Activated naive CD4-positive, alpha-beta T cell treated with anti-CD3 and anti-CD28 coated beads, Interleukin-2, amount 50 U/mL, for 72 hours (primary cell): ENCODE results near the gene ROMO1. TPM values are rescaled to one million over a fixed set of nuclear protein-coding genes. Genes with fewer than 3 reads are reported as not detected.
"Not testable (repeated sequence)": the region's sequence is repeated elsewhere in the genome, so short reads cannot be mapped to it uniquely, and the experiment has no call there.

Source experiments
- ATAC-seq, 2 donors: fragments of 150-1000 bp; cut with Tn5 transposase; 2 replicates each; pipeline ENCODE4 v1.10.0; 2021; ENCODE audit warnings: mild to moderate bottlenecking in 2 of 2, moderate library complexity in 2 of 2
- DNase-seq, 2 donors: peaks; one replicate each; pipeline ENCODE4 v3.0.0; 2021 to 2022; ENCODE audit warnings: low spot score in 2 of 2
- H3K27ac Mint-ChIP-seq, 2 donors: one replicate each; pipeline ENCODE4 v1.8.0; 2022; ENCODE audit warnings: mild to moderate bottlenecking in 2 of 2, mixed read lengths in 2 of 2
- H3K36me3 Mint-ChIP-seq, 2 donors: one replicate each; pipeline ENCODE4 v1.8.0; 2022; ENCODE audit warnings: mixed read lengths in 2 of 2
- H3K9me3 Mint-ChIP-seq, 2 donors: one replicate each; pipeline ENCODE4 v1.8.0; 2022; ENCODE audit warnings: mixed read lengths in 2 of 2
- total RNA-seq, 2 donors: library from RNA; stranded (reverse); gene quantifications; one replicate each; pipeline ENCODE4 v1.2.3, GENCODE V29; 2022

Gene ROMO1
- total RNA-seq, 2 donors from 2014 or later, result 111 to 120 TPM

DNA sequence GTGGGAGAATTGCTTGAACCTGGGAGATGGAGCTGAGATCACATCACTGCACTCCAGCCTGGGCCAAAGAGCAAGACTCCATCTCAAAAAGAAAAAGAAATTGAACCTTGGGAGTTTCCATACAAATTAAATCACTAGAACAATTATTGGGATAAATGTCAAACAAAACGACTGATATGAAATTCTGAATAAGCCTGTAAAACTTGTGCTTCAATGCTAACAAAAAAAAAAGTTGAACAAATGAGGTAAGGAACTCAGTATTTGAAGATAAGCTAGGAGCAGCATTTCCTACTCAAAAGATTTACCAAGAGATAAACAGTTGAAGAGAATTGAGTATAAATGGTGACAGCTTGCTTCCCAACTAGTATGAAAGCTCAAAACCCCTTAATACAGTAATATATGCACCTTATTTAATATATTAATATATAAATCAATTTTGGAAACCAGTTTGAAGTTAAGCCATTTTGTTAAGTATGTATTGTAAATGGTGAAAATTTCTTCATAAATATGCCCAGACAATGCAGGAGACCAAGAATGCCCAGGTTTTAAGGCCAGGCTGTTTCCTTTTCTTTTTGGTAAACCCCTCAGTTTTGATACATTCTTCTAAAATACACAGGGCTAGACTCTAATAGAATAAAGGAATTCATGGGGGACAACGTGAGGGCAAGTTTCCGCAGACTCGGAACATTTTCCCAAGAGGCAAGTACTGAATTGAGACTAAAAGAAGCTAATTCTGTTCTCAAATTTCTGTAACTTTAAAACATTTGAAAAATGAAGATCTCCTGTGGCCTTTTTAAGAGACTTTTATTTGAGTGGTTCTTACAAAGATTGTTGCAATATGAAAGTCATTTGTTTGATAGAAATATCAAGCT, 3.9 kb downstream of the ROMO1 start:
- H3K36me3 Mint-ChIP-seq, result peaks cover 27 to 30% of the 10 kb centered on the region in 2 donors
- no peak for ATAC-seq
- no peak for DNase-seq
- H3K9me3 Mint-ChIP-seq, result no peaks in the 10 kb centered on the region
- peak overlapping the region; percentile 22 to 52 for H3K27ac Mint-ChIP-seq

DNA sequence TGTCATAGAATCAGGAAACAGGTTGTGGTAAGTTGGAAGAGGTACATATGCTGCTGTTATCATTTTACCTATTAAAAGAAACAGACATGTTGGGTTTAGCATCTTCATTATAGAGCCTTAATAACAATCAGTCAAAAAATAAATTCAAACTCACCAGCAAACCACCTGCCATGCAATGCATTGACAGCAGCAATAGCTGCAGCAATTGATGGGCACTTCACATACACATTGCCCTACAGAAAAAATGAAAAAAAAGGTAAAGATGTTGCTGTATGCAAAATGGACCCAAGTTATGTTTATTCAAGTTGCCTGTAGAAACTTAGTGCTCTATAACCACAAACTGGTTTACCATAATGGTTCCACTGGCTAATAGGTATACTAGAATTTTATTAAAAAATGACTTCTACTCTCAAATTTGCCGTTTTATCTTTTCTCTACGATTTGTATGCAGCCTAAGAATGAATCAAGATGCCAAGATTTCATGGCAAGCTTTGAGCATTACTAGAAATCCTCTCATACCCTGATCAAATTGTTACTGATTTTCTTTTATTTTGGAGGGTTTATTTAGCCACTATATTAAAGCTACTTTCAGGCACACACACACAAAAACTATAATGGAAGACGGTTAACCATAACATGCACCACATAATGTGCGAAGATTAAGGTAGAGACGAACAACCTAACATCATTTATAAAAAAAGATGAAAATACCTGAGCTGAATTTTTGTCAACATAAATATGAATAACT, 5.5 kb downstream of the ROMO1 start:
- DNase-seq (no peak), ATAC-seq (no peak)
- H3K27ac Mint-ChIP-seq, result peak overlapping the region in 1 of 2 donors; percentile 23
- peaks cover 15 to 28% of the 10 kb centered on the region in 2 donors for H3K36me3 Mint-ChIP-seq
- H3K9me3 Mint-ChIP-seq, result no peaks in the 10 kb centered on the region

DNA sequence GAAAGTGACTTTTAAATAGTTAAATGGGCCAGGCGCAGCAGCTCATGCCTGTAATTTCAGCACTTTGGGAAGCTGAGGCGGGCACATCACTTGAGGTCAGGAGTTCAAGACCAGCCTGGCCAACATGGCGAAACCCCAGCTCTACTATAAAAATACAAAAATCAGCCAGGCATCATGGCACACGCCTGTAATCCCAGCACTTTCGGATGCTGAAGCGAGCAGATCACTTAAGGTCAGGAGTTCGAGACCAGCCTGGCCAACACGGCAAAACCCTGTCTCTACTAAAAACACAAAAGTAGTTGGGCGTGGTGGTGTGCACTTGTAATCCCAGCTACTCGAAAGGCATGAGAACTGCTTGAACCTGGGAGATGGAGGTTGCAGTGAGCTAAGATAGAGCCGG, 6.7 kb downstream of the ROMO1 start:
- Mint-ChIP-seq H3K27ac (peak overlapping the region in 1 of 2 donors; percentile 44), H3K36me3 (peaks cover 3 to 31% of the 10 kb centered on the region in 2 donors)
- DNase-seq, H3K9me3 Mint-ChIP-seq, ATAC-seq: not testable (repeated sequence)

DNA sequence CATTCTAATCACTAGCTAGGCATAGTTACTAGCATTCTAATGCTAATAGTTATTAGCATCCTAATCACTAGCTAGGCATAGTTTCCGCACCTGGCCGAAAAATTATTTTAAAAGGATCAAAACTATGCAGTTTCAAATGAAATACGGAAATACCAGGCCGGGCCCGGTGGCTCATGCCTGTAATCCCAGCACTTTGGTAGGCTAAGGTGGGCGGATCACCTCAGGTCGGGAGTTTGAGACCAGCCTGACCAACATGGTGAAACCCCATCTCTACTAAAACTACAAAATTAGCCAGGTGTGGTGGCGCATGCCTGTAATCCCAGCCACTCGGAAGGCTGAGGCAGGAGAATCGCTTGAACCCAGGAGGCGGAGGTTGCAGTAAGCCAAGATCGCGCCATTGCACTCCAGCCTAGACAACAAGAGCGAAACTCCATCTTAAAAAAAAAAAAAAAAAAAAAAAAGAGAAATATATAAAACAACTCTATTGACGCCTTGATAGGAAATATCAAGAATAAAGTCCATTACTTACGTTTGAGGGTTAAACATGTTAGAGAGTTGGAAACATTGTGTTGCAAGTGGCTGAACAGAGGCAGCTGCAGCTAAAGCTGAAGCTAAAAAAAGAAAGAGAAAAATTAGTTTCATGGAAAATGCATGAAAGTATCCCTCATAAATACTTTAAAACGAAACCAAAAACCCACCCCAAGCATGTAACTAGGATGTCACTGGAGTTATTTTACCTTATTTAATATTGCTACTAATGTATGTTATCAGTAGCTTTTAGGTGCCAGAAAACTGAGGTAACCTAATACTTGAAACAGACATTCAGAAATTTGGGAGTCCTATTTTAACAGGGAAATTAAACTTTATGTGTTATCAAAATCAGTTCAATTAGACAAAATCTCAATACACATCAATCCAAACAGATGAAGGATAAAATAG, 7.7 kb downstream of the ROMO1 start:
- H3K27ac Mint-ChIP-seq, DNase-seq, H3K9me3 Mint-ChIP-seq, ATAC-seq: not testable (repeated sequence)
- H3K36me3 Mint-ChIP-seq, result peaks cover 0 to 34% of the 10 kb centered on the region in 2 donors

DNA sequence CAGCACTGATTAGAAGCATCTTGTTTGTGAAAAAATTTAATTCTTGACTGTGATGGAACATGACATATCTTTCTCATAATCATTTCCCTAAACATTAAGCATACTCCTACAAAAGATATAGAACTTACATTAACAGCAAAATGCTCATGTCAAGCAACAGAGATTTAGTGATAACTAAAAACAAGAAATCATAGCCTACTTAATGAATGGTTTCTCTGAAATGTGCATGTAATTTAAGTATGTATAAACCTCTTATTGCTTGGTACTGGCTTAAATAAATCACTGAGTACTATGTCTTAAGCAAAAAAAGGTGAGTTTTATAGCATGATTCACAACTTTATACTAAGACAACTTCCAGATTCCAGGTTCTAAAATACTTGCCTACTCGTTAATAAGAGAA, 9.3 kb downstream of the ROMO1 start:
- ATAC-seq (no peak), DNase-seq (no peak)
- Mint-ChIP-seq H3K9me3 (no peaks in the 10 kb centered on the region), H3K27ac (peak overlapping the region in 1 of 2 donors; percentile 72), H3K36me3 (peaks cover 0 to 31% of the 10 kb centered on the region in 2 donors)

DNA sequence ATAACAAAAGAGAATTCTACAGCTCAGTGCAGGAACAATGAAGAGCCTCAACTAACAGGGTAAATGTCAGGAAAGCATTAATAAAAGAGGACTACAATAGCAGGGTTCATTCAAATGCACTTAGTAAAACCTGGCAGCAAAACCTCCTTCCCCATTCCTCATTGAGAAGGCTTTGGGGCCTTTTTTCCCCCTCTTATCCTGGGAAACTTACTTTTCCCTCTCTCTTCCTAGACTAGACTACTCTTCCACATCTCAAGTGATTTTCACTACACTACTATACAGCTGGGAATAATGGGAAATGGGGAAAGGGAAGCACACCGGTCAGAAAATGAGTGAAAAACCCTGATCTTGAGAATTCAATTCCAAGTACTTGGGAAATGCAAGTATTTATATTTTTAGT, 10.1 kb downstream of the ROMO1 start:
- no peak for ATAC-seq
- H3K27ac Mint-ChIP-seq, result peak overlapping the region; percentile 54 to 72

DNA sequence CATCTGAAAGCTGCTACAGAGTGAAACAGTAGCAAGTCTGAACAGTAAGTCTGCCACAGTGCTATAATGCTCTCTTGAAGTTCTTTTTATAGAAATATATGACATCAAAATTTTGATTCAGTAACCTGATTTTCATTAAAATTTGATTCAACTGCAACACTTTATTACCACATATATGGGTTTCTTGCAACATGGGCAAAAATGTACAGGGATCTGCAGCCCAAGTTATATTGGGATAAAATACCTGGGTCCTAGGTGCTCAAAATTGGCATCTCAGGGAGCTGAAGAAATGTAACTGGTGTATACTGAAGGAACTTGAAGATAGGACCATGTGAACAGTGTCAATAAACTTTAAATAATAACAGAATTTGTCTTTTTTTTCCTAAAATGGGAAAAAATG, 10.8 kb downstream of the ROMO1 start:
- ATAC-seq (no peak), DNase-seq (no peak)
- Mint-ChIP-seq H3K9me3 (no peaks in the 10 kb centered on the region), H3K27ac (peak overlapping the region in 1 of 2 donors; percentile 68), H3K36me3 (peaks cover 0 to 29% of the 10 kb centered on the region in 2 donors)

More for the DNA sequence above, 10.1 kb downstream of the ROMO1 start:
- Mint-ChIP-seq H3K9me3 (no peaks in the 10 kb centered on the region), H3K36me3 (peaks cover 0 to 31% of the 10 kb centered on the region in 2 donors)
- no peak for DNase-seq

DNA sequence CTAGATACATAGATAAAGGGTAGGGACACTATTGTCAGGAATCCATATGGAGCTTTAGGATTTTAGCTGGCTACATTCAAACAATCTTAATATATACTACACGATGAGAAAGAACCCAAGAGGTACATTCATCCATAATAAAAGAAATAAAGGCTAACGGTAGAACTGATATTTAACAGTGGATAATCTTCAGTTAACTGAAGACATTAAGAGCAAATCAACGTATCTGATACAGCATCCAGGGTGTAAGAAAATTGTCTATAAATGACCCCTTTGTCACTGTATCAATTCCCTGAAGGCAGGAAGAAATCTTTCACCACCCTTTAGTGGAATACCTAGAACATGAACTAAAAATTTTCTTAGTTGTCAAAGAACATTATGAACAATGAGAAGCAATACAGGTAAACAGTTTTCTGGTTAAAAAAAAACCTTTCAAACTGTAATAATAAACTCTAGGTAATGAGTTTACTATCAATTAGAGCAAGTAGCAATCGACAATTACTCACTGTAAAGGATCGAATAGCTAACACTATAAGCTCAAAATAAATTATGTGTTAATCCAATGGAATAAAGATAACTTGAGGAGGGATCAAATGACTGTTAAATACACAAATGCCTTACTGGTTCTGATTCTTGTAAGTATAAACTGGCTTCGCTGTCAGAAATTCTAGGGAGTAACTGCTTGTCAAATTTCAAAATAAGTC, 11.8 kb downstream of the ROMO1 start:
- no peaks in the 10 kb centered on the region for H3K9me3 Mint-ChIP-seq
- peak overlapping the region; percentile 68 to 74 for H3K27ac Mint-ChIP-seq
- no peak for ATAC-seq
- peaks cover 0 to 27% of the 10 kb centered on the region in 2 donors for H3K36me3 Mint-ChIP-seq
- no peak for DNase-seq

DNA sequence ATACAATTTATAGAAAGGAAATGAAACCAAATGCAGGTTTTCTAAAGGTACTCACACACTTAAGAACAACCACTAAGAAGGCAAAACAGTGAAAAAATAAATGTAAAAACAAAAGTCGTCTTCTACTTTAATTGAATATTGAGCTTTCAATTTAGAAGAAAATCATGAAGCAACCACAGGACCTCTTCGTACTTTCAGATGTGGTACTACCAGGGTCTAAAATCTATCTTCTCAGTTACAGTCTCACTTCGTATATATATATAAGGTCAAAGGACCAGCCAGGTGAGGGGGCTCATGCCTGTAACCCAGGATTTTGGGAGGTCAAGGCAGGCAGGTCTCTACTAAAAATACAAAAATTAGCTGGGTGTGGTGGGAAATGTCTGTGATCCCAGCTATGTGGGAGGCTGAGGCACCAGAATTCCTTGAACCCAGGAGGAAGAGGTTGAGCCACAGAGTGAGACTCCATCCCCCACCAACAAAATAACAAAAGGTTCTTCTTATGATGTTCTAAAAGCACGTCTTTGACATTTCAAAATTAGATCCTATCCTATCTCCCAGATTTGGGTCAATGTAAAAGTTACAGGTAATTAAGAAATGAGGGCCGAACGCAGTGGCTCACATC, 12.5 kb downstream of the ROMO1 start:
- no peaks in the 10 kb centered on the region for H3K9me3 Mint-ChIP-seq
- DNase-seq (no peak), ATAC-seq (peak; percentile 65 to 70)
- peaks cover 0 to 27% of the 10 kb centered on the region in 2 donors for H3K36me3 Mint-ChIP-seq
- H3K27ac Mint-ChIP-seq, result peak overlapping the region; percentile 74 to 92

DNA sequence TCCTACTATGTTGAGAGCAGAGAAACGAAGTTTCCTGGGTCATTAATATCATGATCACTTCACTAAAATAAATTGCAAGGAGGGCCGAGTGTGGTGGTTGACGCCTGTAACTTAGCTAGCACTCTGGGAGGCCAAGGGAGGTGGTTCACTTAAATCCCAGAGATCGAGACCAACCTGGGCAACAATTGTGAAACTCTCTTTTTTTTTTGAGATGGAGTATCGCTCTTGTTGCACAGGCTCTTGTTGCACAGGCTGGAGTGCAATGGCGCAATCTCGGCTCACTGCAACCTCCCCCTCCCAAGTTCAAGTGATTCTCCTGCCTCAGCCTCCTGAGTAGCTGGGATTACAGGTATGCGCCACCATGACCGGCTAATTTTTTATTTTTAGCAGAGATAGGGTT, 13.9 kb downstream of the ROMO1 start:
- not testable (repeated sequence) for DNase-seq, H3K27ac Mint-ChIP-seq
- peaks cover 0 to 32% of the 10 kb centered on the region in 2 donors for H3K36me3 Mint-ChIP-seq

DNA sequence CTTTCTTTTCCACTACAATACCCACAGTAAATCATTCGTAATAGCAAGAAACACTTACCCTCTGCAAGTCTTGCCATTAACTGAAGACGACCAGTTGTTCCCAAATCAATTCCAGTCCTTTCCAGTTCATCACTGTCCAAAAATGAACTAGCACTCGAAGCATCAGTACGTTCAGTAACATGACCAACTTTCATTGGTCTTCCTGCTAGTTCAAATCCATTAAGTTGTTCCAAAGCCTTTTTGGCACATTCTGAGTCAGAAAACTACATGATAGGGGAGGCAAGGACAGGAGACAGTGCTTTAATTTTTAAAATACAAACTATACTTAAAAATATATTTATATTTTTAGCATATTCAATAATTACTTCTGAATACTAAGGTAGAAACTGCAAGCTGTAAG, 14.9 kb downstream of the ROMO1 start:
- H3K36me3 Mint-ChIP-seq, result peaks cover 0 to 27% of the 10 kb centered on the region in 2 donors
- no peak for DNase-seq
- no peaks in the 10 kb centered on the region for H3K9me3 Mint-ChIP-seq
- ATAC-seq, result no peak
- H3K27ac Mint-ChIP-seq, result no peak overlapping the region

More for the DNA sequence above, 13.9 kb downstream of the ROMO1 start:
- not testable (repeated sequence) for ATAC-seq, H3K9me3 Mint-ChIP-seq

DNA sequence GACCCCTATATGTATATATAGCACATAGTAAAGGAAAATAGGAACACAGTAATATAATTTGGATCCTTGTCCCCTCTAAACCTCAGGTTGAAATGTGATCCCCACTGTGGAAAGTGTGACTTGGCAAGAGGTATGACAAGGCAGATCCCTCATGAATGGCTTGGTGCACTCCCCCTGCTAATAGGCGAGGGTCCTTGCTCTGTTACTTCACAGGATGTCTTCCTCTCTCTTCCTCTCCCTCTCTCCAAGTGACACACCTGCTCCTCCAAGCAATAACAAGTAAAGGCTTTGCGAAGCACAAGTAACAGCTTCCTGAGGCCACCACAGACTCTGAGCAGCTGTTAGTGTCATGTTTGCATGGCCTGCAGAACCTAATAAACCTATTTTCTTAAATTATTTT, 16.4 kb downstream of the ROMO1 start:
- DNase-seq, result no peak
- peaks cover 0 to 27% of the 10 kb centered on the region in 2 donors for H3K36me3 Mint-ChIP-seq
- H3K27ac Mint-ChIP-seq, result peak overlapping the region in 1 of 2 donors; percentile 40
- no peaks in the 10 kb centered on the region for H3K9me3 Mint-ChIP-seq
- ATAC-seq, result peak in 1 of 2 donors; percentile 2

DNA sequence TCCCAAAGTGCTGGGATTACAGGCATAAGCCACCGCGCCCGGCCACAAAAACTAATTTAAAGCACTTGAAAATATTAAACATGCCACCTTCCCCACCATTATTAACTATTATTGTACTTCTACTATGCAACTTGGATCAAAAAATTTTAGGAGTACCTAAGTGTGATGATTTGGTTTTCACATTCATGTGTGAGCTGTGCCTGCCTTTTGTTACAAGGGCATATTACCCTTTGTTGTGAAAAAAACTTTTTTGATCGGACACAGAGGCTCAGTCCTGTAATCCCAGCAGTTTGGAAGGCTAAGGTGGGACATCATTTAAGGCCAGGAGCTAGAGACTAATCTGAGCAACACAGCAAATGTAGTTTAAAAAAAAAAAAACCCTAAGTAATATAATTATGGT, 17.1 kb downstream of the ROMO1 start:
- Mint-ChIP-seq H3K36me3 (peaks cover 0 to 27% of the 10 kb centered on the region in 2 donors), H3K9me3 (no peaks in the 10 kb centered on the region)

DNA sequence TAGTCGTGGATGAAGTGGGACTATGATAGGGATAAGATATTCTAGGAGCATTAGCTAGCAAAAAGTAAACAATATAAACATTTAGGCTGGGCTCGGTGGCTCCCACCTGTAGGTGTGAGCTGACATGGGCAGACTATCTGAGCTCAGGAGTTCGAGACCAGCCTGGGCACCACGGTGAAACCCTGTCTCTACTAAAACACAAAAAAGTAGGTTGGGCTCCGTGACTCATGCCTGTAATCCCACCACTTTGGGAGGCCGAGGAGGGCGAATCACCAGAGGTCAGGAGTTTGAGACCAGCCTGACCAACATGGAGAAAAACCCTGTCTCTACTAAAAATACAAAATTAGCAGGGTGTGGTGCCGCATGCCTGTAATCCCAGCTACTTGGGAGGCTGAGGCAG, 19.1 kb downstream of the ROMO1 start:
- DNase-seq, ATAC-seq, H3K9me3 Mint-ChIP-seq: not testable (repeated sequence)
- Mint-ChIP-seq H3K36me3 (peaks cover 6 to 35% of the 10 kb centered on the region in 2 donors), H3K27ac (peak overlapping the region in 1 of 2 donors; percentile 63)

More for the DNA sequence above, 17.1 kb downstream of the ROMO1 start:
- DNase-seq (no peak), ATAC-seq (no peak)
- no peak overlapping the region for H3K27ac Mint-ChIP-seq

DNA sequence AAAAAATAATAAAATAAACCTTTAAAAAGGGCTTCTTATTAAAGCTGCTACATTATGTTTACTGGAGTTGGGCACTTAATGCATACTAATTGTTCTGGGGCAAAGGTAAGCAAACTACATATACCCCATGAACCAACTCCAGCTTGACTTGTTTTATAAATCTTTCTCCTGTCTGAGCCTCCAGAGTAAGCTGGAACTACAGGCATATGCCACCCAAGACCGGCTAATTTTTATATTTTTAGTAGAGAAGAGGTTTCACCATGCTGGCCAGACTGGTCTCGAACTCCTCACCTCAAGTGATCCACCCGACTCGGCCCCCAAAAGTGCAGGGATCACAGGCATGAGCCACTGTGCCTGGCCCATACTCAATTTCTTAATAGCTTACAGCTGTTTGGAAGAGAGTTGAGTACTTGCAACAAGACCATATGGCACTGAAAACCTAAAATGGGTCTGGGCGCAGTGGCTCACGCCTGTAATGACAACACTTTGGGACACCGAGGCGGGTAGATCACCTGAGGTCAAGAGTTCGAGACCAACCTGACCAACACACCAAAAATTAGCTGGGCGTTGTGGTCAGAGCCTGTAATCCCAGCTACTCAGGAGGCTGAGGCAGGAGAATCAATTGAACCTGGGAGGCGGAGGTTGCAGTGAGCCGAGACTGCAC, 19.9 kb downstream of the ROMO1 start:
- Mint-ChIP-seq H3K27ac (no peak overlapping the region), H3K9me3 (no peaks in the 10 kb centered on the region), H3K36me3 (peaks cover 6 to 31% of the 10 kb centered on the region in 2 donors)
- ATAC-seq (peak in 1 of 2 donors; percentile 1), DNase-seq (no peak)
